ENCODE data around the gene RHOU.
"Not testable (repeated sequence)": the region's sequence is repeated elsewhere in the genome, so short reads cannot be mapped to it uniquely, and the experiment has no call there.

RHOU gene

GRCh38 chr1:228758447-228758846 lies 23.2 kb downstream of the RHOU start:
- no peak for DNase-seq (ENCODE audit: low read depth in 2 of 2)

DNA sequence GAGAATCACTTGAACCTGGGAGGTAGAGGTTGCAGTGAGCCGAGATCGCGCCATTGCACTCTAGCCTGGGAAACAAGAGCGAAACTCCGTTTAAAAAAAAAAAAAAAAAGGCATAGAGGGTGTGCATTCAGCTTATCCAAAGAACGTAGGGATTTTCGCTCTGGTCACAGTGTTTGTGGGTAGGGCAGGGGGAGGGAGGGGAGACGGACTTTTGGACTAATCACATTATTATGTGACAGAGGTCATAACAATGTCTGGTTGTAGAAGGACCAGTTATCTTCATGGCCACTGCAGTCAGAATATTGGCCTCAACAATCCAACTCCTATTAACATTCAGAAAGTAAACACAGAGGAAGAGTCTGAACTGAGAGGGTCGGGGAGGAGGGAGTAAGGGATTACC lies 25.7 kb downstream of the RHOU start:
- no peak for DNase-seq (ENCODE audit: low read depth in 2 of 2)

DNA sequence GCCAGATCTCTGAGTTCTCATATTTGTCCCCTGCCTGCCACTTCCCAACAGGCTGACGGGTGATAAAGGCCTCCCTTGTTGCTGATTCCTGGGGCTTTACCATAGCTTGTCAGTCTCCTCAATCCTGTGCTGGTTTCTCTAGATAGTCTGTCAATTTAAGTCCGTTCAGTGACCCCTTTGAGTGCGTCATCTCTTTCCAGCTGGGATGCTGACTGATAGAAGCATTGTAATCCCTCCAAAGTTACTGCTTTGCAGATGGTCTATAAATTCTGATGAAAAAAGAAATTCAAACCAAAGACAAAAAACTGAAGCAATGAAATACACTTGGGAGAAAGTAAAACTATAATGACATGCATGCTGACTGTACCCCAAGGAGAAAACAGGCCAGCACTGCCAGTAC lies 28.3 kb downstream of the RHOU start:
- DNase-seq (ENCODE audit: low read depth in 2 of 2), result no peak

DNA sequence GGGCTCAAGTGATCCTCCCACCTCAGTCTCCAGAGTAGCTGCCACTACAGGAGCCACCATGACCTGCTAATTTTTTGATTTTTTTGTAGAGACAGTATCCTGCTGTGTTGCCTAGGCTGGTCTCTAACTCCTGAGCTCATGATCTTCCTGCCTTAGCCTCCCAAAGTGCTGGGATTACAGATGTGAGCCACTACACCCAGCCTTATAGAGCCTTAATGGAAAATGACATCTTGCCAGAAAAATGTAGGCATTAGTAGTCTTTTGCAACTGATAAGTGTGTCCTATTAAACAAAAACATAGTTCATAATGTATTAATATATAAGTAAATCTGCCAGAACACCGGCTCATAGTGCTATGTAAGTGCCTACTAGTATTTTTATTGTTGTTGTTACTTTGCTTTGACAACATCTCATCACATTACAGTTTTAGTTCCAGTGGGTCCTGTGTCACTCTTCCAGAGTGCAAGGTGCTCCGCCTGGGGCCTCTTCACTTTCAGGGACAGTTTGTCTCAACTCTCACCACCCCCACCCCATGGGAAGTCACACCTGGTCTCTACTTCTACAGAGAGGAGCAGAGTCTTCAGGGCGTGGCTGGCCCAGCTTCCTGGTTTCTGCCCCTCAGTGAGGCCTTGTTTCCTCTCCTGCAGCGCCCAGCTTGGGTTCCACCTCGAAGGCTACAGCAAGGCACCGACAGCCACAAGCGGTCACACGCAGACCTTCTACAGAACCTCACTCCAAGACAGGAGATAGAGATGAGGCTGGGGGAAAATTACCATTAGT lies 30.1 kb downstream of the RHOU start:
- DNase-seq (ENCODE audit: low read depth in 2 of 2), result peak in 1 of 2 donors; percentile 2

- no peak for DNase-seq (ENCODE audit: low read depth in 2 of 2)
Observed at GRCh38 chr1:228766788-228767187, 31.5 kb downstream of the RHOU start.

DNA sequence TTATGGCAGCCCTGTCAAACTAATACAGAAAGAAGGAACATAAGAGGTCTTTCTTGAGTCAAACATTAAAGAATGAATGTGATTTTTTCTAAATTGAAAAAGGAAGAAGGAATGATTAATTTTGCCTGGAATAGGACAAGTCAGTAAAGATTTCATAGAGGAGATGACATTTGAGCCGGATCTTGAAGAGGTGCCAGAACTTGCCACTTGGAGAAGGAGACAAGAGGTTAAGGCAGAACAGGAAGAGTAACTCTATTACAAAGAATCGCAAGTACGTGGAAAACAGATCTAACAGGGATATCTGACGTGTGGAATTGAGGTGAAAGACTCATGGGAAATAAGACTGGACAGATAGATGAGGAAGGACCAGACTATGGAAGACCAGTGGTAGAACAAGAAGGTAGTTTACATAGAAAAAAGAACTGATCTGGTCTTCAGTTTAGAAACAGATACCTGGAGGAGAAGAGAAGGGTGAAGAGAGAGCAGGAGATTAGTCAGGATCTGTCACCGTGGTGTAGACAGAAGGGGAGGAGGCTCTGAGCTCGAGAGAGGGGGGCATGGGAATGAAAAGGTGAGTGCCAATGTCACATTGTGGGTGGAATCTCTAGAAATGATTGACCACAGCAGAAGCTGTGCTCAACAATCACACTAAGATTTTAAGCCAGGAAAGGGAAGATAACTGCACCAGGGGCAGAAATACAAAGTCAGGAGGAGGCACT lies 32.5 kb downstream of the RHOU start:
- no peak for DNase-seq (ENCODE audit: low read depth in 2 of 2)

- DNase-seq (ENCODE audit: low read depth in 2 of 2), result no peak
Observed at GRCh38 chr1:228768355-228769000, 33.2 kb downstream of the RHOU start.

DNA sequence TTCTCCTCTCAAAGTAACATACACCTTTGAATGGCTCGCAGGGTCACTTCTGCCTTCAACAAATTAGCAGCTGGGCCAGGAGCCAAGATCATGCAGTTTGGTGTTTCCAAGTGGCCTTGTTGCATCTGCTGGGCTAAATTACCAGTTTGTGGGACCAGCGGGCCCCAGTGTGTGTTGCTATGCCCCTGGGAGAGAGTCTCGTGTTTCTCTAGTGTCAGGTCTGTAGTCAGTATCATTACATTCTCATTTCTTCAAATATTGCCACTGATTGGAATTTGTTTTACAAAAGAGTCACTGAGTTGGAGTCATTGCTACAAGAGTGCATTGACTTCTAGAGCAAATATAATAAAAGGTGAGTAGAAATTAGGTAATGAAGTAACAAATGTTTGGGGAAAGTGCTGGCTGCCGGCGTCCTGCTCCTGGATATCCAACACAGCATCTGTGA lies 35.5 kb downstream of the RHOU start:
- no peak for DNase-seq (ENCODE audit: low read depth in 2 of 2)

- DNase-seq (ENCODE audit: low read depth in 2 of 2), result no peak
Observed at GRCh38 chr1:228772516-228773212, 37.4 kb downstream of the RHOU start.

DNA sequence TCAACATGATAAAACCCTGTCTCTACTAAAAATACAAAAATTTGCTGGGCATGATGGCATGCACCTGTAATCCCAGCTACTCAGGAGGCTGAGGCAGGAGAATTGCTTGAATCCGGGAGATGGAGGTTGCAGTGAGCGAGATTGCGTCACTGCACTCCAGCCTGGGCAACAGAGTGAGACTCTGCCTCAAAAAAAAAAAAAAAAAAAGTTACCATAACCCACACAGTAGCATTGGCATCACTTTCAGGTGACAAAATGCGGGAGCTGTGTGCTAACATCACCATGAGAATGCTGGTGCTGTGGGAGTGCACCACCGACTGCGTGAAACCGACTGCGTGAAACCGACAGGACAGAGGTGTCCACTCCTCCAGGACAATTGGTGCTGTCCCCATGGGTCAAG lies 40.7 kb downstream of the RHOU start:
- DNase-seq (ENCODE audit: low read depth in 2 of 2), result not testable (repeated sequence)

DNA sequence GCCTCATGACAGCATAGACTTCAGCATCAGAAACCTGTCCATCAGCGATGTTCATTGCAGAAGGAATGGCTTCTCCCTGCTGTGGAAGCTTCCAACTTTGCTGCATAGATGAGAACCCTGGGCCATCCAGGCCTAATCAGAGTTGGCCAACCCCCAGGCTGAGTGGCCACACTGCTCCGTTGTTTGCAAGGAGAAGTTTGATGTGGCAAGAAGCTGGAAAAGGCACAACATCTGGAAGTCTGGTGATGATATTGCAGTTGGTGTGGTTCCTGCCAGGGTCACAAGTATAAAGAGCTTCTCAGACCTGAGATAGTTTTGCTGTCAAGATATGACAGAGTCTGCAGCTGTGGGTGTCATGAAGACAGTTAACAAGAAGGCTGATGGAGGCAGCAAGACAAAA lies 41.2 kb downstream of the RHOU start:
- no peak for DNase-seq (ENCODE audit: low read depth in 2 of 2)

GRCh38 chr1:228777236-228777635 lies 42.0 kb downstream of the RHOU start:
- DNase-seq (ENCODE audit: low read depth in 2 of 2), result no peak

DNA sequence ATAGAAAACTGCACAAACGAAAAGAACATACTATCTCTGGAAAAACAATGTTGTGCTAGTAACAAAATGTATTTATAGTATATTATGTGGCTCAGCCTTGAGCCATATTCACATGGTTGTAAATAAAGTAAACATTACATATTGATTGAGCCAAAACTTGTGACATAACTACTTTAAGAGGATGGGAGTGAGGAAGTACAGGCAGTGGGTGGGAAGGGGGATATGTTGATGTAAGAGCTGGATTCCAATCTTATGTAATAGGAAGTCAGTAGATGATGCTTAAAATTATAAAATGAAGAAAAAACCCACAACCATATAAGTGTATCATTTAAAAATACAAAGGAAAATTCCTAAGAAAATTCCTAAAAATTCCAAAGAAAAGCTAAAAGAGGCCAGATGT lies 42.7 kb downstream of the RHOU start:
- no peak for DNase-seq (ENCODE audit: low read depth in 2 of 2)

GRCh38 chr1:228778466-228778865 lies 43.2 kb downstream of the RHOU start:
- no peak for DNase-seq (ENCODE audit: low read depth in 2 of 2)

DNA sequence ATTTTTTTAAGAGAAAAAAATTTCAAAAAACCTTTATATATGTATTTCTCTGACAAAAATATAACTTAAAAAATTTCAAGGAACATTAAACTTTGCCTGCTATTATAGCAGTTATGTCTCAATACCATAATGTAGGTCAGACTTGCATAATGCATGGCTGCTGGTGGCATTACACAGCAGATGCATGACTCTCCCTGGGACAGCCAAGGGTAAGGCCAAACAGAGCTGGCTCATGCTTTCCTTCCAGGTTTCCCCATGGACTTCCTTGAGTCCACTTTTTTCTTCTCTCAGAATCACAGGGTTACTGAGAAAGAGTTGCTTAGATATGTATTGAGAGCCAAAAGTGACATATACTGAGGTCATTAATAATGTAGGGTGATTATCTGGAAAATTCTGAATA lies 43.7 kb downstream of the RHOU start:
- DNase-seq (ENCODE audit: low read depth in 2 of 2), result no peak

DNA sequence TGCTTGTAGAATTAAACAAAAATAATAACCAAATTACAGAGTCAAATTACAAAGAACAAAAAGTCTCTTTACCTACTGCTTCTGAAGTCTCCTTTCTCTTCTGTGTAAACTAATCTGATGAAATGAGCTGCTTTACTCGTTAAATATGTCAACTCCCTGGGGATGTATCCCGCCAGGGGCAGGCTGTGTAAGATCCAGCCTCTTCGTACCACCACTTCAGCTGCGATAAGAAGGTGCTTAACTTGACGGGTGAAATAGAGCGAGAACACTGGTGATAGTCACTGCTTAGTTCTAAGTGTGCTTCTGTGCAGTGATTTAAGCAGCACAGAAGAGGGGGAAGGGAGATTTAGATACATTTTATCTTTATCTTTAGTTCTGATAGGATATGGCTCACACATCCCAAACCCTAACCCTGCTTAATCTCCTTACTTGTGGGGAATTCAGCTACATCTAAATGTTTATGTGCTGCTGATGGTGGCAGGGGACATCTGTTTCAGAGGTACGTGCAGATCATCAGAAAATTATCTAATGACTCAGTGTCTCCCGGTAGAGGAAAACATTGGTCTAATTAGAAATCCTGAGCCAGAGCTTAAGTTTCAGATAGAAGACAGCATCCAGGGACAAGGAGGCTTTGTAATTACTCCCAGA lies 46.0 kb downstream of the RHOU start:
- no peak for DNase-seq (ENCODE audit: low read depth in 2 of 2)

GRCh38 chr1:228781809-228782661 lies 46.8 kb downstream of the RHOU start:
- no peak for DNase-seq (ENCODE audit: low read depth in 2 of 2)

GRCh38 chr1:228782662-228783417 lies 47.6 kb downstream of the RHOU start:
- no peak for DNase-seq (ENCODE audit: low read depth in 2 of 2)

- DNase-seq (ENCODE audit: low read depth in 2 of 2), result no peak
Observed at GRCh38 chr1:228783418-228784040, 48.2 kb downstream of the RHOU start.

- DNase-seq (ENCODE audit: low read depth in 2 of 2), result no peak
Observed at GRCh38 chr1:228784181-228784580, 48.9 kb downstream of the RHOU start.

Measured in stimulated activated CD8-positive, alpha-beta memory T cell treated with anti-CD3 and anti-CD28 coated beads, Interleukin-15, amount 100 ng/mL, for 4 hours (primary cell).